Measurements from ENCODE around the gene ATP5F1D.

Gene ATP5F1D

GRCh38 chr19:1260749-1261537 is 19.4 kb downstream of the ATP5F1D start:
- TF ChIP-seq CTCF (IDR thresholded peaks at IDR 0.05; ENCODE audit: poor library complexity, severe bottlenecking): no peak
- H3K4me3 ChIP-seq (ENCODE audit: severe bottlenecking): peak overlapping the region; percentile 68
- no peaks in the 10 kb centered on the region for H3K9me3 ChIP-seq (ENCODE audit: severe bottlenecking)
- ATAC-seq (ENCODE audit: low read depth) (peak; percentile 48), DNase-seq (ENCODE audit: low spot score) (peak; percentile 92)
- peak overlapping the region; percentile 97 for H3K27ac ChIP-seq (ENCODE audit: poor library complexity, severe bottlenecking)
- peaks cover 24% of the 10 kb centered on the region for H3K36me3 ChIP-seq (ENCODE audit: low read depth)
- peaks cover 34% of the 10 kb centered on the region for H3K4me1 ChIP-seq (ENCODE audit: insufficient read depth, poor library complexity, severe bottlenecking)
- no peaks in the 10 kb centered on the region for H3K27me3 ChIP-seq (ENCODE audit: insufficient read depth, poor library complexity, severe bottlenecking)

- Histone ChIP-seq H3K27me3 (ENCODE audit: insufficient read depth, poor library complexity, severe bottlenecking) (no peaks in the 10 kb centered on the region), H3K4me3 (ENCODE audit: severe bottlenecking) (peak overlapping the region; percentile 68), H3K9me3 (ENCODE audit: severe bottlenecking) (no peaks in the 10 kb centered on the region), H3K36me3 (ENCODE audit: low read depth) (peaks cover 19% of the 10 kb centered on the region), H3K27ac (ENCODE audit: poor library complexity, severe bottlenecking) (peak overlapping the region; percentile 97), H3K4me1 (ENCODE audit: insufficient read depth, poor library complexity, severe bottlenecking) (peaks cover 34% of the 10 kb centered on the region)
- DNase-seq (ENCODE audit: low spot score) (no peak), ATAC-seq (ENCODE audit: low read depth) (no peak)
- no peak for TF ChIP-seq CTCF (IDR thresholded peaks at IDR 0.05; ENCODE audit: poor library complexity, severe bottlenecking)
These were observed 19.9 kb downstream of the ATP5F1D start for GRCh38 chr19:1261538-1261797.

- peaks cover 34% of the 10 kb centered on the region for H3K4me1 ChIP-seq (ENCODE audit: insufficient read depth, poor library complexity, severe bottlenecking)
- H3K27me3 ChIP-seq (ENCODE audit: insufficient read depth, poor library complexity, severe bottlenecking): no peaks in the 10 kb centered on the region
- ATAC-seq (ENCODE audit: low read depth) (peak; percentile 6), DNase-seq (ENCODE audit: low spot score) (no peak)
- peaks cover 13% of the 10 kb centered on the region for H3K36me3 ChIP-seq (ENCODE audit: low read depth)
- peak overlapping the region; percentile 97 for H3K27ac ChIP-seq (ENCODE audit: poor library complexity, severe bottlenecking)
- peak overlapping the region; percentile 68 for H3K4me3 ChIP-seq (ENCODE audit: severe bottlenecking)
- no peak for TF ChIP-seq CTCF (IDR thresholded peaks at IDR 0.05; ENCODE audit: poor library complexity, severe bottlenecking)
- H3K9me3 ChIP-seq (ENCODE audit: severe bottlenecking): no peaks in the 10 kb centered on the region
These were observed 20.5 kb downstream of the ATP5F1D start for GRCh38 chr19:1261798-1262622.

- ATAC-seq (ENCODE audit: low read depth) (no peak), DNase-seq (ENCODE audit: low spot score) (no peak)
- TF ChIP-seq CTCF (IDR thresholded peaks at IDR 0.05; ENCODE audit: poor library complexity, severe bottlenecking): no peak
- H3K27ac ChIP-seq (ENCODE audit: poor library complexity, severe bottlenecking): peak overlapping the region; percentile 97
- H3K36me3 ChIP-seq (ENCODE audit: low read depth): peaks cover 7% of the 10 kb centered on the region
- no peaks in the 10 kb centered on the region for H3K27me3 ChIP-seq (ENCODE audit: insufficient read depth, poor library complexity, severe bottlenecking)
- peak overlapping the region; percentile 68 for H3K4me3 ChIP-seq (ENCODE audit: severe bottlenecking)
- no peaks in the 10 kb centered on the region for H3K9me3 ChIP-seq (ENCODE audit: severe bottlenecking)
- H3K4me1 ChIP-seq (ENCODE audit: insufficient read depth, poor library complexity, severe bottlenecking): peaks cover 30% of the 10 kb centered on the region
These were observed 21.1 kb downstream of the ATP5F1D start for GRCh38 chr19:1262623-1263123.
